ENCODE measurements around the gene GRID2. TPM values are rescaled to one million over a fixed set of nuclear protein-coding genes. Genes with fewer than 3 reads are reported as not detected.
"Not testable (repeated sequence)": the region's sequence is repeated elsewhere in the genome, so short reads cannot be mapped to it uniquely, and the experiment has no call there.

GRID2 gene
- total RNA-seq, 2 donors from 2014 or later = 0.28 TPM; not detected in 1

DNA sequence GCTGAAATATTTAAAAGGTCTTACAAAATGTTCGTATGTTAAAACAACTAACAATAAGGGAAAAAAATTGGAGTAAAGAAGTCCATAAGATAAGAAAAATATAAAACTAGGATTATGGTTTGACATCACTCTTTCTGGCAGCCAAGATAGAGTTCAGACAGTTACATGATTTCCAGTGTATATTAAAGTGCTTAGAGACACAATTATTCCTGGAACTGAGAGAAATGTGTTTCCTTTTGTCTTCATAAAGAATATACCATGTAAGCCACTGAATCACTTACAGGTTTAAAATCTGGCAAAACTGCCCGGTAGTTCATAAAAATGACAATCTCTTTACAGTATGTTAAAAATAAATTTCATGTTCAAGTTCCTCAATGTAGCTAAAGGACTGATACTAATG, 986.1 kb downstream of the GRID2 start:
- H3K9me3 ChIP-seq = no peaks in the 10 kb centered on the region
- H3K27me3 ChIP-seq (replicated peaks; ENCODE audit: insufficient read depth) = peaks cover 5% of the 10 kb centered on the region
- ATAC-seq (ENCODE audit: insufficient number of reproducible peaks, low FRiP score, low read depth) (no peak), DNase-seq (ENCODE audit: low spot score) (no peak)
- no peaks in the 10 kb centered on the region for H3K36me3 ChIP-seq
- TF ChIP-seq CTCF (IDR thresholded peaks at IDR 0.05) = no peak
- no peaks in the 10 kb centered on the region for H3K4me1 ChIP-seq (ENCODE audit: control insufficient read depth in 1 of 2, low read depth in 2 of 2)
- H3K4me3 ChIP-seq = no peak overlapping the region
- H3K27ac ChIP-seq = no peak overlapping the region

GRCh38 chr4:93299118-93299517, 995.4 kb downstream of the GRID2 start:
- DNase-seq (ENCODE audit: low spot score) = no peak
- H3K27me3 ChIP-seq (replicated peaks; ENCODE audit: insufficient read depth) = no peaks in the 10 kb centered on the region
- peaks cover 0 to 12% of the 10 kb centered on the region in 2 donors for H3K4me1 ChIP-seq (ENCODE audit: control insufficient read depth in 1 of 2, low read depth in 2 of 2)
- no peak overlapping the region for H3K4me3 ChIP-seq
- H3K36me3 ChIP-seq = no peaks in the 10 kb centered on the region
- H3K9me3 ChIP-seq = no peaks in the 10 kb centered on the region
- no peak overlapping the region for H3K27ac ChIP-seq
- ATAC-seq (ENCODE audit: insufficient number of reproducible peaks, low FRiP score, low read depth) = no peak
- TF ChIP-seq CTCF (IDR thresholded peaks at IDR 0.05) = no peak

DNA sequence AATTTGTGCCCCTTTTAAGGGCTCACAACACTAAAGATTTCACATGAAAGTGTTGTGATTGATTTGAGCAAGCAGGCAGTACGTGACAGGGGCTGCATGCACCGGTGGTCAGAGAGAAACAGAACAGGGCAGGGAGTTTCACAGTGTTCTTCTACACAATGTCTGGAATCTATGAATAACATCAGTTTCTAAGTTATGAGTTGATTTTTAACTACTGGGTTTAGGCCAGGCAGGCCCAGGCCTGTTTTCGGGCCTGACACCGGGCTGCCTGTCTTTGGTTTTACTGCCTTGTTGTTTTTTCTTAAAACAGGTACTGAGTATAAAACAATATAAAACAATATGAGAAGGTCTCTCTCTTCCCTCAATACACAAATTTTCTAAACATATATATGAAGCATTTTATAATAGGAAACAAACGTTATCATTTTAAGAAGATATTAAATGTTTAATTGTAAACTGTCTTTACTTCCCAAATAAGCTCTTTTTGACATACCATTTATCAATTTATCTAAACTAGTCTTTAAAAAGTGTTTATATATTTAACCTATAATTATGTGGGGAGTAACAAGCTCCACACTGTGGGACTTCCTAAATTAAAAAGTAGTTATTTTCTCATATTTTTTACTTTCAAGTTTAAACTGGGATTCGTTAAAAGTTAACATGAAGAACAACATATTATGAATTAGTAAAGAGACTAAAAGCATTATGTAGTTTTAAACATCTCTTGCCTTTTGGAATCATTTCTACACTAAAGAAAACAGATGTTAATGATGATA, 997.2 kb downstream of the GRID2 start:
- not testable (repeated sequence) for H3K9me3 ChIP-seq; H3K36me3 ChIP-seq; DNase-seq (ENCODE audit: low spot score); ATAC-seq (ENCODE audit: insufficient number of reproducible peaks, low FRiP score, low read depth); H3K27me3 ChIP-seq (replicated peaks; ENCODE audit: insufficient read depth)
- Histone ChIP-seq H3K27ac (peak overlapping the region; percentile 54 to 64), H3K4me3 (peak overlapping the region; percentile 16), H3K4me1 (ENCODE audit: control insufficient read depth in 1 of 2, low read depth in 2 of 2) (peaks cover 0 to 26% of the 10 kb centered on the region in 2 donors)

- no peaks in the 10 kb centered on the region for H3K36me3 ChIP-seq
- no peaks in the 10 kb centered on the region for H3K9me3 ChIP-seq
- DNase-seq (ENCODE audit: low spot score) (no peak), ATAC-seq (ENCODE audit: insufficient number of reproducible peaks, low FRiP score, low read depth) (no peak)
- no peak overlapping the region for H3K27ac ChIP-seq
- no peaks in the 10 kb centered on the region for H3K27me3 ChIP-seq (replicated peaks; ENCODE audit: insufficient read depth)
- H3K4me1 ChIP-seq (ENCODE audit: control insufficient read depth in 1 of 2, low read depth in 2 of 2) = peaks cover 0 to 26% of the 10 kb centered on the region in 2 donors
- no peak for TF ChIP-seq CTCF (IDR thresholded peaks at IDR 0.05)
- H3K4me3 ChIP-seq = no peak overlapping the region
Measured at GRCh38 chr4:93302310-93302709, 998.5 kb downstream of the GRID2 start.

DNA sequence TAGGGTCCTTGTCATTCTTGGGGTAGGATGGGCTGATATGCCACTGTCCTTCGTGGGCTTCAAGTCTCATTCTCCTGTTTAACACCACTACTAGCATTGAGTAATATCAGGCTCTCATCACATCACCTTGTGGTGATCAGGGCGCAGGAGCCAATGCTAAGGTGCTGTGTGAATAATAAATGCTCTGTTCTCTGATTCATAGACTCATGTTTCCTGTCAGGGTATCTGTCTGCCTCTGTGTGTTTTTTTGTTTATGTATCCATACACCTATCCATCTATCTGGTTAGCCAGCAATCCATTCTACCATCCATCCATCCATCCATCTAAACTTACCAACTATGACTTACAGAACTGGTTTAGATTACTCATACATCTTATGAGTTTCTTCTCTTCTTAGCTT, 999.7 kb downstream of the GRID2 start:
- Histone ChIP-seq H3K4me1 (ENCODE audit: control insufficient read depth in 1 of 2, low read depth in 2 of 2) (peaks cover 0 to 26% of the 10 kb centered on the region in 2 donors), H3K36me3 (no peaks in the 10 kb centered on the region), H3K27me3 (replicated peaks; ENCODE audit: insufficient read depth) (no peaks in the 10 kb centered on the region), H3K4me3 (no peak overlapping the region), H3K9me3 (no peaks in the 10 kb centered on the region), H3K27ac (no peak overlapping the region)
- ATAC-seq (ENCODE audit: insufficient number of reproducible peaks, low FRiP score, low read depth) (no peak), DNase-seq (ENCODE audit: low spot score) (no peak)
- TF ChIP-seq CTCF (IDR thresholded peaks at IDR 0.05) = no peak

DNA sequence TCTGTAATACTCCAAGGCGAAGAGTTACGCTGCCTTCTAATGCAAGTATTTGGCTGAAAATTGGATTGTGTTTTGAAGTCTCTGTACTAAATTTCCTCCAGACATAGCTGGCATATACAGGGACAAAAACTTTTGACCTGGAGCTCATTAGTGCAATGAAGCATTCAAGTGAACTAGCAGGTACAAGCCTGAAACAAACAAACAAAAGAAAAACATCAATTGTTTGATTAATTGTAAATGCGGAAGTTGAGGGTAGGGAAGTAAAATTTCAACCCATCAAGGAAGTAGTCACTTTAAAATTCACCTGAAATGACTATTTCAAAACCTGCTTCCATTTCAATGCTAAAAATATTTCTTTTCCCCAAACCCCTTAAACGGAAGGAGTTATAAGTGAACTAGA, 1008.5 kb downstream of the GRID2 start:
- Histone ChIP-seq H3K27me3 (replicated peaks; ENCODE audit: insufficient read depth) (no peaks in the 10 kb centered on the region), H3K4me3 (no peak overlapping the region), H3K27ac (no peak overlapping the region), H3K36me3 (no peaks in the 10 kb centered on the region), H3K9me3 (no peaks in the 10 kb centered on the region), H3K4me1 (ENCODE audit: control insufficient read depth in 1 of 2, low read depth in 2 of 2) (no peaks in the 10 kb centered on the region)
- no peak for TF ChIP-seq CTCF (IDR thresholded peaks at IDR 0.05)
- ATAC-seq (ENCODE audit: insufficient number of reproducible peaks, low FRiP score, low read depth) = no peak
- no peak for DNase-seq (ENCODE audit: low spot score)

Data from thoracic aorta (tissue), 2 donors.